Measurements from ENCODE around the gene NOD2. TPM values are rescaled to one million over a fixed set of nuclear protein-coding genes. Genes with fewer than 3 reads are reported as not detected.

NOD2 gene
- 0.70 and 0.75 TPM in 2 replicates for total RNA-seq (2021)
- Bru-seq, nascent RNA = percentile 14 among the genes with signal in this experiment
- percentile 16 among the genes with signal in this experiment for BruChase-seq, experiment 1, labeled RNA remaining after a 2-hour chase
- BruChase-seq, experiment 2, labeled RNA remaining after a 6-hour chase = percentile 16 among the genes with signal in this experiment
- long read RNA-seq, partial matches to known transcripts = 1 of 1 reads
- long read RNA-seq, other reads (novel, unspliced or antisense) = 0 of 1 reads

DNA sequence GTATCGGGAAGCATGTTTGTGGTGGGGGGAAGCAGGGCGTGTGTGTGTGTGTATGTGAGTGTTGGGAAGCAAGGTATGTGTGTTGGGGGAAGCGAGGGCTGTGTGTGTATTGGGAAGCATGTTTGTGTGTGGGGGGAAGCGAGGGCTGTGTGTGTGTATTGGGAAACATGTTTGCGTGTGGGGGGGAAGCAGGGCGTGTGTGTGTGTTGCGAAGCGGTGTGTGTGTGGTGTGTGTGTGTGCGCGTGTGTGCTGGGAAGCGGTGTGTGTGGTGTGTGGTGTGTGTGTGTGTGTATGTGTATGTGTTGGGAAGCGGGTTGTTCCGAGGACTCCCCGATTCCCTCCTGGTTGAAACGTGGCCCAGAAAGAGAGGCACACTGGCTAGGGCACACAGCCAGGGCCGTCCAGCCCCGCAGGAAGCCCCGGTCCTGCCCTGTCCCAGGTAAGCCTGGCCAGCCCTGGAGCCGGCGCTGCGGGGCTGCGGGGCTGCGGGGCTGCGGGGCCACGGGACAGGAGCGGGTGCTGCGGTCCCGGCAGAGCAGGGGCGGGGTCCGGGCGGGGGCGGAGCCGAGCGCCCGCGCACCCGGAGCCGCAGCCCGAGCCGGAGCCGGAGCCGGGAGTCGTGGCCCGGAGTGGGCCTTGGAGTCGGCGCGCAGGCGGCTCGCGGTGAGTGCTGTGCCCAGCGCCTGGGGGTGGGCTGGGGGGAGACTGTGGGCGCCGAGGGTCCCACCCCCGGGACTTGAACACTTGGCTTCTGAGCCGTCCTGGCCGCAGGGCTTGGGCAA is at the start of gene NOD2:
Gene NOD2 (plus strand): TSS at position 608 of the 783 bp plus-strand sequence. CDS start 5,890 bp downstream, outside the sequence.
- TF ChIP-seq, protein P1, sequence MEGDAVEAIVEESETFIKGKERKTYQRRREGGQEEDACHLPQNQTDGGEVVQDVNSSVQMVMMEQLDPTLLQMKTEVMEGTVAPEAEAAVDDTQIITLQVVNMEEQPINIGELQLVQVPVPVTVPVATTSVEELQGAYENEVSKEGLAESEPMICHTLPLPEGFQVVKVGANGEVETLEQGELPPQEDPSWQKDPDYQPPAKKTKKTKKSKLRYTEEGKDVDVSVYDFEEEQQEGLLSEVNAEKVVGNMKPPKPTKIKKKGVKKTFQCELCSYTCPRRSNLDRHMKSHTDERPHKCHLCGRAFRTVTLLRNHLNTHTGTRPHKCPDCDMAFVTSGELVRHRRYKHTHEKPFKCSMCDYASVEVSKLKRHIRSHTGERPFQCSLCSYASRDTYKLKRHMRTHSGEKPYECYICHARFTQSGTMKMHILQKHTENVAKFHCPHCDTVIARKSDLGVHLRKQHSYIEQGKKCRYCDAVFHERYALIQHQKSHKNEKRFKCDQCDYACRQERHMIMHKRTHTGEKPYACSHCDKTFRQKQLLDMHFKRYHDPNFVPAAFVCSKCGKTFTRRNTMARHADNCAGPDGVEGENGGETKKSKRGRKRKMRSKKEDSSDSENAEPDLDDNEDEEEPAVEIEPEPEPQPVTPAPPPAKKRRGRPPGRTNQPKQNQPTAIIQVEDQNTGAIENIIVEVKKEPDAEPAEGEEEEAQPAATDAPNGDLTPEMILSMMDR (conservative IDR thresholded peaks at IDR 0.05) = no peak
- TF ChIP-seq EZH2 (IDR thresholded peaks at IDR 0.05; ENCODE audit: low read depth) = no peak
- H3K27me3 ChIP-seq (ENCODE audit: insufficient read depth, low read depth) = no peaks in the 10 kb centered on the region
- POLR2A ChIA-PET (ENCODE audit: unreplicated experiment) = no interaction called here
- H3K4me3 ChIP-seq = peak within 1 kb of the TSS; percentile 33; the same call in 1 of the 2 replicates
- H3F3A ChIP-seq (ENCODE audit: insufficient read depth, low read depth) = no peaks in the 10 kb centered on the region; the same call in 1 of the 2 replicates
- H4K20me1 ChIP-seq (ENCODE audit: insufficient read depth) = no peaks in the 10 kb centered on the region
- intact Hi-C loops (cut with micrococcal nuclease; ENCODE audit: unreplicated experiment) = no loop called here
- CTCF ChIA-PET = no interaction called here
- no peak within 1 kb of the TSS for H3K27ac ChIP-seq
- no peaks in the 10 kb centered on the region for H3K36me3 ChIP-seq (ENCODE audit: low read depth)
- no peaks in the 10 kb centered on the region for H3K9me3 ChIP-seq (ENCODE audit: insufficient read depth, low read depth)
- peak within 1 kb of the TSS; percentile 64 for H3K4me2 ChIP-seq
- H3K9me2 ChIP-seq (ENCODE audit: insufficient read depth) = no peaks in the 10 kb centered on the region
- H2AFZ ChIP-seq = no peak within 1 kb of the TSS
- H3K4me1 ChIP-seq (replicated peaks; ENCODE audit: insufficient read depth) = peaks cover 9% of the 10 kb centered on the region
- DNase-seq = peak in 1 of 2 experiments; percentile 10
- H3K79me2 ChIP-seq (ENCODE audit: low read depth) = no peaks in the 10 kb centered on the region
- BruUV-seq (replicated peaks) = no TSS peak

DNA sequence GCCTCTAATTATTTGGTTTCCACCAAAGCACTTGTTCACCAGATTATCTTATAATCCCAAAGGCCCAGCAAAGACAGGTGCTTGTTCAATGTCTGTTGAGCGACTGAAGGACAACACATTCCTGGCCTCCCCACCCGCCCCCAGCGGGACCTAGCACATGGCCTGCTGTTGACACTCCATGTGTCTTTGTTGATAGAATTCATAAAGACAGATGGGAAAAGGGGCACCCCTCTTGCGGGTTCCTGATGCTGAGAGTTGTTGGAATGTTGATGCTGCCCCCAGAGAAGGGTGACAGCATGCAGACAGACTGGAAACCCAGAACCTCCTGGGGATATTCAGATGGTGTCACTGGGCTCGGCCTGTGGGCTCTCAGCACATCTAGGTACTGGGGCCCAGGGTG is 49.2 kb upstream of the NOD2 start:
- no peak for TF ChIP-seq EZH2 (IDR thresholded peaks at IDR 0.05; ENCODE audit: low read depth)
- TF ChIP-seq, protein P1 (conservative IDR thresholded peaks at IDR 0.05) = no peak
- Histone ChIP-seq H3K27me3 (ENCODE audit: insufficient read depth, low read depth) (peaks cover 7% of the 10 kb centered on the region), H2AFZ (no peak overlapping the region), H3F3A (ENCODE audit: insufficient read depth, low read depth) (no peaks in the 10 kb centered on the region), H3K4me1 (replicated peaks; ENCODE audit: insufficient read depth) (no peaks in the 10 kb centered on the region), H4K20me1 (ENCODE audit: insufficient read depth) (no peaks in the 10 kb centered on the region), H3K4me2 (no peak overlapping the region), H3K36me3 (ENCODE audit: low read depth) (no peaks in the 10 kb centered on the region), H3K27ac (no peak overlapping the region), H3K9me2 (ENCODE audit: insufficient read depth) (no peaks in the 10 kb centered on the region), H3K4me3 (no peak overlapping the region), H3K79me2 (ENCODE audit: low read depth) (no peaks in the 10 kb centered on the region), H3K9me3 (ENCODE audit: insufficient read depth, low read depth) (no peaks in the 10 kb centered on the region)
- intact Hi-C loops (cut with micrococcal nuclease; ENCODE audit: unreplicated experiment) = loop anchor here (2.0 kb wide), 1 partner anchor 269 kb away; no protein-coding TSS in a partner anchor
- CTCF ChIA-PET = interaction anchor here (0.9 kb wide), 1 partner anchor 289 kb away, joined by 8 read pairs; no protein-coding TSS in a partner anchor
- no peak for DNase-seq
- no TSS peak for BruUV-seq (replicated peaks)
- POLR2A ChIA-PET (ENCODE audit: unreplicated experiment) = no interaction called here

- no peak overlapping the region for H3K4me3 ChIP-seq
- DNase-seq = peak in 1 of 2 experiments; percentile 34
- intact Hi-C loops (cut with micrococcal nuclease; ENCODE audit: unreplicated experiment) = loop anchor here (2.0 kb wide), 1 partner anchor 270 kb away; no protein-coding TSS in a partner anchor
These were observed 48.7 kb upstream of the NOD2 start for GRCh38 chr16:50644729-50645128.

More at GRCh38 chr16:50644729-50645128, 48.7 kb upstream of the NOD2 start:
- Histone ChIP-seq H2AFZ (no peak overlapping the region), H3K4me2 (no peak overlapping the region), H3K27me3 (ENCODE audit: insufficient read depth, low read depth) (peaks cover 7% of the 10 kb centered on the region), H3K9me2 (ENCODE audit: insufficient read depth) (no peaks in the 10 kb centered on the region), H3K79me2 (ENCODE audit: low read depth) (no peaks in the 10 kb centered on the region), H3K36me3 (ENCODE audit: low read depth) (no peaks in the 10 kb centered on the region), H3K9me3 (ENCODE audit: insufficient read depth, low read depth) (no peaks in the 10 kb centered on the region), H4K20me1 (ENCODE audit: insufficient read depth) (no peaks in the 10 kb centered on the region), H3F3A (ENCODE audit: insufficient read depth, low read depth) (no peaks in the 10 kb centered on the region), H3K4me1 (replicated peaks; ENCODE audit: insufficient read depth) (no peaks in the 10 kb centered on the region), H3K27ac (no peak overlapping the region)
- ChIA-PET CTCF (interaction anchor here (0.6 to 0.9 kb wide), 3 partner anchors 162 to 290 kb away, joined by 4 to 8 read pairs (median 4); no protein-coding TSS in a partner anchor), POLR2A (ENCODE audit: unreplicated experiment) (no interaction called here)
- no peak for TF ChIP-seq EZH2 (IDR thresholded peaks at IDR 0.05; ENCODE audit: low read depth)
- TF ChIP-seq, protein P1 (conservative IDR thresholded peaks at IDR 0.05) = peak; percentile 67
- BruUV-seq (replicated peaks) = no TSS peak
